GM12864 (cell line): ENCODE data around the gene BCDIN3D.

ENCODE experiments used
- DNase-seq: peaks from one replicate; pipeline ENCODE4 v3.0.0-alpha.2; 2011; ENCODE audit warnings: low read depth
- H3K4me3 ChIP-seq: 2 replicates; pipeline ENCODE4 v1.5.1; 2011; ENCODE audit warnings: mild to moderate bottlenecking, low read depth, low read length, control low read depth
- TF ChIP-seq, protein P1 (sequence below): IDR thresholded peaks from 2 replicates; pipeline ENCODE4 v1.5.1; 2011; ENCODE audit warnings: low read depth, mild to moderate bottlenecking, moderate library complexity, low read length, control low read depth, inconsistent platforms; ENCODE audit errors: missing control alignments

BCDIN3D gene

DNA sequence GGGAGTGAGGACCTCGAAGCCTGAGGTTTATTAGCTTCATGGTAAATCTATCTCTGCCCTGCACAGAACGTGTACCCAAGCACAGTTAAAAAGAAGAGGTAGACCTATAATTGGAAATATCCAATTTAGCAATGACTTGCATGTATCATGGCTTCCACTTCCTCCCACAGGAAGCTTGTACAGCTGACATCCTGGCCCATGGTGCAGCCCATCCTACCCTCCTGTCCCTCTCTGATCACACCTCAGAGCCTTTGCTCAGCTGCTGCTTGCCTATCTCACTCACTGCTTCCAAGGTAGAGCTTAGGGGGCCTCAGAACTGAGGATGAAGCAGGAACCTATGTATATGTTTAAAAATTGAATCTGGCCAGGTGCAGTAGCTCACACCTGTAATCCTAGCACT lies 4.3 kb upstream of the BCDIN3D start:
- TF ChIP-seq, protein P1, sequence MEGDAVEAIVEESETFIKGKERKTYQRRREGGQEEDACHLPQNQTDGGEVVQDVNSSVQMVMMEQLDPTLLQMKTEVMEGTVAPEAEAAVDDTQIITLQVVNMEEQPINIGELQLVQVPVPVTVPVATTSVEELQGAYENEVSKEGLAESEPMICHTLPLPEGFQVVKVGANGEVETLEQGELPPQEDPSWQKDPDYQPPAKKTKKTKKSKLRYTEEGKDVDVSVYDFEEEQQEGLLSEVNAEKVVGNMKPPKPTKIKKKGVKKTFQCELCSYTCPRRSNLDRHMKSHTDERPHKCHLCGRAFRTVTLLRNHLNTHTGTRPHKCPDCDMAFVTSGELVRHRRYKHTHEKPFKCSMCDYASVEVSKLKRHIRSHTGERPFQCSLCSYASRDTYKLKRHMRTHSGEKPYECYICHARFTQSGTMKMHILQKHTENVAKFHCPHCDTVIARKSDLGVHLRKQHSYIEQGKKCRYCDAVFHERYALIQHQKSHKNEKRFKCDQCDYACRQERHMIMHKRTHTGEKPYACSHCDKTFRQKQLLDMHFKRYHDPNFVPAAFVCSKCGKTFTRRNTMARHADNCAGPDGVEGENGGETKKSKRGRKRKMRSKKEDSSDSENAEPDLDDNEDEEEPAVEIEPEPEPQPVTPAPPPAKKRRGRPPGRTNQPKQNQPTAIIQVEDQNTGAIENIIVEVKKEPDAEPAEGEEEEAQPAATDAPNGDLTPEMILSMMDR, result no peak
- DNase-seq, result no peak
- H3K4me3 ChIP-seq, result no peak overlapping the region

DNA sequence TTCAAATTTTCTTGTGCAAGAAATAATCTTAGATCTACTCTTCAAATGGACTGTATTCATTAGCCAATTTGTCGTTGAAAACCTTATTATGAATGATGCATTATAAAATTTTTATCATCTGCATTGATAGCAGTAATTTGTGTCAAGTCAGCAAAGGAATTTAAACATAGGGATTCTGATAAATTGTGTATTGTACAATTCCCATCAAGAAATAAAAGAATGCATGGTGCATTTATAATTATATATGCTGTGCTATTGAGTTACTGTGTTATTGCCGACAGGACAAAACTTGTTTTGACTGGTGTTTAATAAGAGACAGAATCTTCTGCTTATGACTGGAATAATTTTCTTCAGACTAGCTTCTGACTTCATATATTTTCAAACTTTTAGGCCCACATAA lies 3.1 kb upstream of the BCDIN3D start:
- DNase-seq, result no peak
- no peak overlapping the region for H3K4me3 ChIP-seq
- TF ChIP-seq, protein P1, result no peak

DNA sequence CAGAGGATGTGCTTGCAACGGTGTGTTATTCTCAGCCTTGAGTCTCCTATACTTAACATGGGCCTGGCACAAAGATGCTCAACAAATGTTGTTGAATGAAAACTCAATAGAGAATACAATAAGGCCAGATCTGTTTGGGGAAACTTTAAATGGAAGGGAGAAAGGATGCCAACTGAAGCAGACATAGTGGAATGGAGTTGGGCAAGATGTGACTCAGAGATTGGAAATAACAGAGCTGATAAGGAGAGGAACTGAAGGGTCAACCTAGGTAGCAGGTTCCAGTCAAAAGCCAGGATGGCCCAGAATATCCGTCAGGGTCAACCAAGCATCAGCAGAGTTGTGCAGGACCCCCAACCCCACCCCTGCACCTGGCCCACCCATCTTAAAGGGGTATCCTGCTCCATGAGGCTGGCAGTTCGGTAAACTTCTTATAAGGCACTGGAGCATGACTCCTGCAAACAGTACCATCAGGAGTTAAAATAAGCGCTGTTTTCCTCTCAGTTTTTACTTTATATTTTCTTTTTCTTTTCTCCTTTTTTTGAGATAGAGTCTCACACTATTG lies 1.1 kb upstream of the BCDIN3D start:
- TF ChIP-seq, protein P1, result no peak
- H3K4me3 ChIP-seq, result no peak overlapping the region
- no peak for DNase-seq

- H3K4me3 ChIP-seq, result peak overlapping the region; percentile 89
- TF ChIP-seq, protein P1, result no peak
- DNase-seq, result no peak
Measured at GRCh38 chr12:49843411-49843810, 505 bp upstream of the BCDIN3D start.

GRCh38 chr12:49838973-49839633 lies 3.8 kb downstream of the BCDIN3D start:
- no peak for DNase-seq
- TF ChIP-seq, protein P1, result peak; percentile 76
- no peak overlapping the region for H3K4me3 ChIP-seq

DNA sequence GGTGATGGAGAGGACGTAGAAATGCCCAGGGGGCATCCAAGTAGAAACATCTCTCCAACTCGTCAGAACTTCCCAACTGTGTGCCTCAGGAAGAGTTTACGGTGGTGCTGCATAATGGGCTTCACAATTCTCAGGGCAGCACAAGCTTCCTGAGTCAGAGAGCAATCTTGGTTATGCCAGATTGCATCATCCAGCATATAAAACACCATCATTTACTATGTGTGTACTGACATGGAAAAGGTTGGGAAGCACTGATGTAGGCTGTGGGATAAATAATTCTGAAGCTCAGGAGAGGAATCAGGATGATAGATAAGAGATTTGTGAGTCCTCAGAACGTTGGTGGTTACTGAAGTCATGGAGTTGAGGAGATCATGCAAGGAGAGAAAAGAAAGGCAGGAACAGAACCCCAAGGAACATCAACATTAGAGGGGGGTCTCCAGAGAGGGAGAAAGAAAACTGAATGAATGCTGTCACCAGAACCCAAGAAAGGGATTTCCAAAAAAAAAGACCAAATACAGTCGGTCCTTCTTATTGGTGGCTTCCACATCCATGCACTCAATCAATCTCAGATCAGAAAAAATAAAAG lies 10.0 kb downstream of the BCDIN3D start:
- no peak for DNase-seq
- TF ChIP-seq, protein P1, result no peak
- H3K4me3 ChIP-seq, result no peak overlapping the region
